OCI-LY3 (cell line): Measurements from ENCODE around the gene SORBS1.

ENCODE experiments used
- H2AFZ ChIP-seq: fragments of 200-600, 300-600 bp; shearing (Covaris generic); 2 replicates; pipeline ENCODE4 v1.6.0; 2014; ENCODE audit warnings: antibody characterized with exemption, low read depth, low read length
- H3K27ac ChIP-seq: fragments of 200-600, 300-600 bp; sonication (generic); 2 replicates; pipeline ENCODE4 v1.5.1; 2014; ENCODE audit warnings: mild to moderate bottlenecking, low read length, moderate library complexity, mixed read lengths
- H3K27me3 ChIP-seq: fragments of 200-600, 300-600 bp; sonication (generic); 2 replicates; pipeline ENCODE4 v1.6.1; 2014; ENCODE audit warnings: low read depth, low read length, mixed read lengths
- H3K36me3 ChIP-seq: fragments of 200-600, 300-600 bp; sonication (generic); replicated peaks from 2 replicates; pipeline ENCODE3; 2014; ENCODE audit warnings: low read depth, low read length, mixed read lengths
- H3K4me1 ChIP-seq: fragments of 300-600, 200-600 bp; sonication (generic); 2 replicates; pipeline ENCODE4 v1.6.1; 2014; ENCODE audit warnings: low read length, mixed read lengths
- H3K4me2 ChIP-seq: fragments of 200-600, 300-600 bp; sonication (generic); 2 replicates; pipeline ENCODE4 v1.6.1; 2014; ENCODE audit warnings: low read length, mixed read lengths
- H3K4me3 ChIP-seq: fragments of 300-600, 200-600 bp; sonication (generic); 2 replicates; pipeline ENCODE4 v1.5.1; 2014; ENCODE audit warnings: antibody characterized with exemption, mild to moderate bottlenecking, low read length, moderate library complexity
- H3K79me2 ChIP-seq: fragments of 300-600, 200-600 bp; shearing (Covaris generic); 2 replicates; pipeline ENCODE4 v1.6.1; 2014; ENCODE audit warnings: mild to moderate bottlenecking, low read length, mixed read lengths
- H3K9ac ChIP-seq: fragments of 300-600, 200-600 bp; shearing (Covaris generic); 2 replicates; pipeline ENCODE4 v1.6.0; 2014; ENCODE audit warnings: mild to moderate bottlenecking, low read length, moderate library complexity
- H3K9me3 ChIP-seq: fragments of 200-600, 300-600 bp; shearing (Covaris generic); 2 replicates; pipeline ENCODE4 v1.6.1; 2014; ENCODE audit warnings: low read length, mixed read lengths; ENCODE audit not compliant: insufficient read depth
- H4K20me1 ChIP-seq: fragments of 200-600, 300-600 bp; sonication (generic); 2 replicates; pipeline ENCODE4 v1.6.1; 2016; ENCODE audit warnings: low read length, mixed read lengths; ENCODE audit not compliant: insufficient read depth
- EZH2phosphoT487 ChIP-seq: fragments of 200-600 bp; shearing (Covaris generic); IDR thresholded peaks from 2 replicates; pipeline ENCODE4 v1.6.1; 2018; ENCODE audit warnings: antibody characterized with exemption, mixed run types, low read depth
- TF ChIP-seq, protein P1 (sequence below): fragments of 200-600, 300-600 bp; sonication (generic); IDR thresholded peaks from 2 replicates; pipeline ENCODE4 v1.5.1; 2014; ENCODE audit warnings: antibody characterized with exemption, low read length, low read depth

The SORBS1 gene

DNA sequence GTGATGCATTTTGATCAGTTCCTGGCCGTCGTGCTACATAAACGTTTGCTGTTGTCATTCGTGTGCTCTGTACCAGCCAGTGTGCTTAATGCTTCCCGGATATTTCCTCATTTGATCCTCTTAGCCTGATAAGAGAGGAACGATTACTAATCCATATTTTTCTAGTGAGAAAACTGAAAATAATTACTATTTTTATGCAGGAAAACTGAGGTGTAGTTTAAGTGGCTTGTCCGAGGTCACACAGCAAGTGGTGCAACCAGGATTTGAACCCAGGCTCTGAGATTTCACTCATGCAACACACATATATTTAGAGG is 650 bp upstream of the SORBS1 start:
- H3K4me1 ChIP-seq, result 0 out of 2 replicates have a peak, but pooled peaks cover 7% of the 10 kb centered on the region
- no peaks in the 10 kb centered on the region for H3K79me2 ChIP-seq
- no peaks in the 10 kb centered on the region for H3K36me3 ChIP-seq
- 0 out of 2 replicates have a peak, but pooled peaks cover 10% of the 10 kb centered on the region for H3K27me3 ChIP-seq
- peak overlapping the region; percentile 94 for H3K4me3 ChIP-seq
- H3K9ac ChIP-seq, result 0 out of 2 replicates have a peak overlapping the region, but pooled peaks have one; percentile 27
- H3K4me2 ChIP-seq, result peak overlapping the region; percentile 91
- no peak overlapping the region for H2AFZ ChIP-seq
- TF ChIP-seq, protein P1, sequence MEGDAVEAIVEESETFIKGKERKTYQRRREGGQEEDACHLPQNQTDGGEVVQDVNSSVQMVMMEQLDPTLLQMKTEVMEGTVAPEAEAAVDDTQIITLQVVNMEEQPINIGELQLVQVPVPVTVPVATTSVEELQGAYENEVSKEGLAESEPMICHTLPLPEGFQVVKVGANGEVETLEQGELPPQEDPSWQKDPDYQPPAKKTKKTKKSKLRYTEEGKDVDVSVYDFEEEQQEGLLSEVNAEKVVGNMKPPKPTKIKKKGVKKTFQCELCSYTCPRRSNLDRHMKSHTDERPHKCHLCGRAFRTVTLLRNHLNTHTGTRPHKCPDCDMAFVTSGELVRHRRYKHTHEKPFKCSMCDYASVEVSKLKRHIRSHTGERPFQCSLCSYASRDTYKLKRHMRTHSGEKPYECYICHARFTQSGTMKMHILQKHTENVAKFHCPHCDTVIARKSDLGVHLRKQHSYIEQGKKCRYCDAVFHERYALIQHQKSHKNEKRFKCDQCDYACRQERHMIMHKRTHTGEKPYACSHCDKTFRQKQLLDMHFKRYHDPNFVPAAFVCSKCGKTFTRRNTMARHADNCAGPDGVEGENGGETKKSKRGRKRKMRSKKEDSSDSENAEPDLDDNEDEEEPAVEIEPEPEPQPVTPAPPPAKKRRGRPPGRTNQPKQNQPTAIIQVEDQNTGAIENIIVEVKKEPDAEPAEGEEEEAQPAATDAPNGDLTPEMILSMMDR, result no peak
- no peak for TF ChIP-seq EZH2phosphoT487
- H3K9me3 ChIP-seq, result no peaks in the 10 kb centered on the region
- H3K27ac ChIP-seq, result no peak overlapping the region
- H4K20me1 ChIP-seq, result no peaks in the 10 kb centered on the region

DNA sequence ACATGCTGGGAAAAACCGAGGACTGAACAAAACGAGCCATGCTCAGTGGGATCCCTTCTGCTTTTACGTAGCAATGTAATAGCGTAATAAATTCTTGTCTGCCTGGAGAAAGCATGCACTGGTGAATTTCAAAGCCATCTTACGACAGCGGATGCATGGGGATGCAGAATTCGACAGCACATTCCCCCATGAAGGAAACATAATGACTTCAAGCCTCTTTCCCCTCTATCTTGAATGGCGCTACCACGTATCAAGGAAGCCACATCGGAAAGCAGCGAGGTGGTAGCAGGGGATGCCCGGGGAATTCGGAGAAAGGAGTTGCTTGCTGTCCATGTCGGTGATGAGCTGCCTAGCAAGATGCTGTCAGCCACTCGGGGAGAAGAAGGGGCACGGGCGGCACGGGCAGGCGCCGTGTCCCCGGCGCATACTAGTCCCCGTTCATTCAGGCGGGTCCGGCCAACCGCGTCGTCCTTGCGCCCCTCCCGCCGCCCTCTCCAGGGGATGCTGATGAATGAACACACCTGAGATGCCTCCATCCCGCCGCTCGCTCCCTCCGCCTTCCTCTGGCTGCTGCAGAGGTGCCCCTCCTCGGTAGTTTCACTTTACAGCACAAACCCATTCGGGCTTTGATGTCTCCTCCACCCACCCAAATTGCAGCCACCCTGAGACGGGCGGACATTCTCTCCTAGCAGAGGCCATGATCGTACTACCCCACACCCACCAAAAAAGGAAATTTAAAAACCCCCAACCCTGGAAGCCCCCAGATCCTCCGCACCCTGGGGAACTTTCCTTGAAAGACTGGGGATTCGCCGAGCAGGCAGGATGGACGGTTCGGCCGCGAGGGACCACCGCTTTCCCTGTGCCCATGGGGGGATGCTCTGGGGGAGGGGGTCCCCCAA is 644 bp downstream of the SORBS1 start:
- H3K4me3 ChIP-seq, result peak overlapping the region; percentile 94
- no peak overlapping the region for H3K27ac ChIP-seq

DNA sequence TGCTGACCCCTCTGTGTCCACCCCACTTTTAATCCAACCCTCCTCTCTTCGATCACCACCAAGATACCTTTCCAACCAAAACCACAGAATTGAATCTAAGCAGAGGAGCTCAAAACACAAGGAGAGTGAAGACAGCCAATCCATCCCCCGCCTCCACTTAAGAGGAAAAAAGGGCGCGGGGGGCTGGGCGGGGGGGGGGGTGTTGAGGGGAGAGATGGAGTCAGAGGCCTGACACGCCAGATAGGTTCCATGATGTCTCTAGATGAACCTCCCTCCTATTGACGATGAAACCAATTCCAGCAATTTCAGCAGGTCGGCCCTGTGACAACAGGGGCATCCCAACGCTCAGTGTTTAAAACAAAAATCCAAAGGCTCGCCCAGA is 1.3 kb downstream of the SORBS1 start:
- Histone ChIP-seq H3K4me2 (no peak overlapping the region), H3K79me2 (no peaks in the 10 kb centered on the region), H2AFZ (no peak overlapping the region), H3K27ac (no peak overlapping the region), H3K4me1 (0 out of 2 replicates have a peak, but pooled peaks cover 7% of the 10 kb centered on the region), H3K27me3 (0 out of 2 replicates have a peak, but pooled peaks cover 10% of the 10 kb centered on the region), H3K36me3 (no peaks in the 10 kb centered on the region), H3K9ac (no peak overlapping the region), H4K20me1 (no peaks in the 10 kb centered on the region), H3K9me3 (no peaks in the 10 kb centered on the region), H3K4me3 (no peak overlapping the region)
- TF ChIP-seq EZH2phosphoT487, result no peak
- TF ChIP-seq, protein P1, result no peak

More for the DNA sequence above, 644 bp downstream of the SORBS1 start:
- Histone ChIP-seq H3K36me3 (no peaks in the 10 kb centered on the region), H2AFZ (peak overlapping the region; percentile 74), H3K79me2 (no peaks in the 10 kb centered on the region), H3K4me1 (0 out of 2 replicates have a peak, but pooled peaks cover 7% of the 10 kb centered on the region), H3K27me3 (0 out of 2 replicates have a peak, but pooled peaks cover 10% of the 10 kb centered on the region), H3K4me2 (peak overlapping the region; percentile 95), H3K9me3 (no peaks in the 10 kb centered on the region), H3K9ac (peak overlapping the region; percentile 60), H4K20me1 (no peaks in the 10 kb centered on the region)
- TF ChIP-seq, protein P1, result no peak
- TF ChIP-seq EZH2phosphoT487, result no peak

DNA sequence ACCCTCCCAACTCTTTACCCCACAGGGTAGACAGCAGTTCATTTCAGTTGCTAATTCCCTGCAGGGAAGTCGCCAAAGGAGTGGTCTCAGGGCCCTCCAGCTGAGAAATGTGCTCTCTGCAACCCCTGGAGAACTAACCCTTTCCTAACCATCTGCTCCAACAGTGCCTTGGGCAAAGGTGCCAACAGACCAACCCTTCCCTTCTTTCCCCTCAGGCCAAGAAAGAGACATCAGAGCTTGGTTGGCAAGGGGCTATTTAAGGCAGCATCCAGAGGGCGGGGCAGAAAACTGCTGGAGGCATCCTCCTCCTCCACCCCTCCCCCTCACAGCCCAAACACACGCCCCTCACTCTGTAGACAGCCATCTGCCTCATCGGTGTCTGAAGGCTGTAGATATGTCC is 1.7 kb downstream of the SORBS1 start:
- Histone ChIP-seq H3K4me2 (no peak overlapping the region), H3K4me1 (0 out of 2 replicates have a peak, but pooled peaks cover 7% of the 10 kb centered on the region), H3K36me3 (no peaks in the 10 kb centered on the region), H3K27me3 (0 out of 2 replicates have a peak, but pooled peaks cover 10% of the 10 kb centered on the region), H3K27ac (no peak overlapping the region), H3K4me3 (no peak overlapping the region), H4K20me1 (no peaks in the 10 kb centered on the region), H3K9ac (no peak overlapping the region), H3K9me3 (no peaks in the 10 kb centered on the region), H2AFZ (no peak overlapping the region), H3K79me2 (no peaks in the 10 kb centered on the region)
- TF ChIP-seq EZH2phosphoT487, result no peak
- TF ChIP-seq, protein P1, result no peak
